Psoas muscle (tissue), 8 donors: ENCODE results near the gene ZBTB46. TPM values are rescaled to one million over a fixed set of nuclear protein-coding genes. Genes with fewer than 3 reads are reported as not detected.

Source experiments
- ATAC-seq, 4 donors: fragments of 200-7000 bp; cut with Tn5 transposase; one replicate each; pipeline ENCODE4 v1.9.1; 2020; ENCODE audit warnings: moderate library complexity in 3 of 4, mild to moderate bottlenecking in 2 of 4
- DNase-seq, 2 donors: peaks; one replicate each; pipeline ENCODE4 v3.0.0-alpha.2; 2020
- H3K27ac ChIP-seq: fragments of 200-600 bp; one replicate; pipeline ENCODE4 v1.8.0; 2022
- H3K27me3 ChIP-seq, 3 donors: fragments of 200-600 bp in 1 of 3; one replicate each; pipeline versions ENCODE4 v1.6.1 to v1.8.0; 2013 to 2022; ENCODE audit warnings: low read length in 2 of 3, mild to moderate bottlenecking in 2 of 3, moderate library complexity in 1 of 3; ENCODE audit not compliant: insufficient read depth in 3 of 3
- H3K36me3 ChIP-seq, 2 donors: fragments of 200-600 bp in 1 of 2; one replicate each; pipeline versions ENCODE4 v1.6.1 to v1.8.0; 2013 to 2022; ENCODE audit warnings: low read depth in 1 of 2, mild to moderate bottlenecking in 1 of 2, moderate library complexity in 1 of 2; ENCODE audit not compliant: insufficient read depth in 1 of 2
- H3K4me1 ChIP-seq: fragments of 200-600 bp; one replicate; pipeline ENCODE4 v1.8.0; 2022
- H3K4me3 ChIP-seq: fragments of 200-600 bp; one replicate; pipeline ENCODE4 v1.8.0; 2022; ENCODE audit warnings: mild to moderate bottlenecking
- H3K9me3 ChIP-seq: fragments of 200-600 bp; one replicate; pipeline ENCODE4 v1.8.0; 2022
- WGBS, 3 donors: extraction: QIAGEN DNeasy Blood & Tissue Kit; methylation state at CpG; one replicate each; pipeline versions ENCODE4 v1.1.6 to v1.1.7; 2013; 5-methylcytosine and 5-hydroxymethylcytosine counted together
- intact Hi-C, 2 donors: fragments of 100-400 bp; cut with DNase I; formaldehyde crosslinking; loops; one replicate each; pipeline versions ENCODE4 v1.11.0 to v1.14.2; 2022
- polyA plus RNA-seq, 3 donors: library from polyadenylated mRNA; stranded (reverse); fragments of 200-250 nt; gene quantifications; one replicate each; pipeline ENCODE4 v1.2.3, GENCODE V29; 2013
- total RNA-seq, 4 donors: library from RNA; stranded (reverse); fragmentation: NEBNext Ultra II Directional in 2 of 4; extraction: Animal tissue kit (Norgen Biotek cat#: 25700) in 2 of 4; gene quantifications; one replicate each; pipeline versions ENCODE4 v1.2.1 to v1.2.4, GENCODE V29; 2021 to 2023
- TF ChIP-seq, protein P1 (sequence below): fragments of 200-600 bp; IDR thresholded peaks from one replicate; pipeline ENCODE4 v1.8.0; 2022; ENCODE audit warnings: antibody characterized with exemption
- donor health status: healthy with polysubstance abuse.
- donor health status: DM: no; HTN: no; CAD: no; lungs with moderate emphysema.
- donor health status: Bipolar disorder and iron deficiency.
- donor health status: healthy.
- donor health status: DM: yes; HTN: yes; CAD: no.
- donor health status: DM: no; HTN: no; CAD: no.
- donor health status: DM: no; HTN: no; CAD: no.
- donor health status: DM: yes; HTN: yes; CAD: no.

ZBTB46 gene
- total and polyA plus RNA-seq, 7 donors = 1.3 to 6.4 (median 4.5) TPM

DNA sequence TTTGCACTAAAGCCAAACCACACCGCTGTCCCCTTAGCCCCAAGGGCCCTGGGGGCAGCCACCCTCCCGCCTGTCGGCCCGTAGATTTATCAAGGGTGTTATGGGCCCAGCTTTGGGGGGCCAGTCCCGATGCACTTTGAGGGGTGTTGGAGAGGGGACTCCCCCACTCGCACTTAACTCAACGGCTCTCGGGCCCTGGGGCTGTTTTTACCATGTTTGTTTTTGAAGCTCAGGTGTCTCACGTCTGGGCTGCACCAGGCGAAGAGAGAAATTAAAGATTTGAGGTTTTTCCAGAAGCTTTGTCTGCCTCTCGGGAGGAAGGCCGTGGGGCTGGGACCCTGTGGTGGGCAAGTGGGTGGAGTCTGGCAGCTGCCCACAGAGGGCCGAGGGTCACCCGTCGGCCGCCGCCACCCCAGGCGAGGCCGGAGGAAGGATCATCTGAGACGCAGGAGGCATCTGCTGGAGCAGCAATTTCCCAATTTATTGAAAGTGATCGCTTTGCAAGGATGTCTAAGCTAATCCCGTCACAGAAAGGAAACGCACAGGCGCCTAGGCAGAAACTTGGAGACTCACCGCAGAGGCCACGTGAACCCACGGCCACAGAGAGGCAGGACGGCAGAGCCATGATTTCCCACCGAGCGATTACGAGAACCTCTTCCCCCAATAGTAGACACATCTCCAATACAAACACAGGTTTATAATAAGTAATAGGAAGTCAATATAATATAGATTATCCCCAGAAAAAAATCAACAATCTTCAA lies 87.7 kb downstream of the ZBTB46 start:
- H3K36me3 ChIP-seq = peaks cover 0 to 25% of the 10 kb centered on the region in 2 donors
- no peaks in the 10 kb centered on the region for H3K27me3 ChIP-seq
- peak overlapping the region; percentile 12 for H3K27ac ChIP-seq
- TF ChIP-seq, protein P1, sequence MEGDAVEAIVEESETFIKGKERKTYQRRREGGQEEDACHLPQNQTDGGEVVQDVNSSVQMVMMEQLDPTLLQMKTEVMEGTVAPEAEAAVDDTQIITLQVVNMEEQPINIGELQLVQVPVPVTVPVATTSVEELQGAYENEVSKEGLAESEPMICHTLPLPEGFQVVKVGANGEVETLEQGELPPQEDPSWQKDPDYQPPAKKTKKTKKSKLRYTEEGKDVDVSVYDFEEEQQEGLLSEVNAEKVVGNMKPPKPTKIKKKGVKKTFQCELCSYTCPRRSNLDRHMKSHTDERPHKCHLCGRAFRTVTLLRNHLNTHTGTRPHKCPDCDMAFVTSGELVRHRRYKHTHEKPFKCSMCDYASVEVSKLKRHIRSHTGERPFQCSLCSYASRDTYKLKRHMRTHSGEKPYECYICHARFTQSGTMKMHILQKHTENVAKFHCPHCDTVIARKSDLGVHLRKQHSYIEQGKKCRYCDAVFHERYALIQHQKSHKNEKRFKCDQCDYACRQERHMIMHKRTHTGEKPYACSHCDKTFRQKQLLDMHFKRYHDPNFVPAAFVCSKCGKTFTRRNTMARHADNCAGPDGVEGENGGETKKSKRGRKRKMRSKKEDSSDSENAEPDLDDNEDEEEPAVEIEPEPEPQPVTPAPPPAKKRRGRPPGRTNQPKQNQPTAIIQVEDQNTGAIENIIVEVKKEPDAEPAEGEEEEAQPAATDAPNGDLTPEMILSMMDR = no peak
- no peak overlapping the region for H3K4me3 ChIP-seq
- no peaks in the 10 kb centered on the region for H3K9me3 ChIP-seq
- intact Hi-C loops = no loop called here
- ATAC-seq = no peak
- H3K4me1 ChIP-seq = peaks cover 12% of the 10 kb centered on the region
- DNase-seq = peak in 1 of 2 donors; percentile 47
- WGBS, 3 donors = 78 to 86% (median 82%) methylated on average over 31 of the region's 31 CpGs

DNA sequence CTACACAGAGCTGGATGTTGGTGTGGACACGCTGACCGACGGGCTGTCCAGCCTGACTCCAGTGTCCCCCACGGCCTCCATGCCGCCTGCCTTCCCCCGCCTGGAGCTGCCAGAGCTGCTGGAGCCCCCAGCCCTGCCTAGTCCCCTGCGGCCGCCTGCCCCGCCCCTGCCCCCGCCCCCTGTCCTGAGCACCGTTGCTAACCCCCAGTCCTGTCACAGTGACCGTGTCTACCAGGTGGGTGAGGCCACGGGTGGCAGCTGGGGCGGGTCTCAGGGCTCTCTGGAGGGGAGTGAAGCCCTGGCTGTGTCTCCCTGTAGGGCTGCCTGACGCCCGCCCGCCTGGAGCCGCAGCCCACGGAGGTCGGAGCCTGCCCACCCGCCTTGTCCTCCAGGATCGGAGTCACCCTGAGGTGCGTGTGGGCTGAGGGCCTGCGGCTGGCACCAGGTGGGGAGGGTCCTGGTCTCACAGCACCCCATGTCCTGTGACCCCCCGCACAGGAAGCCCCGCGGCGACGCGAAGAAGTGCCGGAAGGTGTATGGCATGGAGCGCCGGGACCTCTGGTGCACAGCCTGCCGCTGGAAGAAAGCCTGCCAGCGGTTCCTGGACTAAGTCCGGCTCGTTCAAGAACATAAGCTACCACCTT lies 88.6 kb downstream of the ZBTB46 start:
- Histone ChIP-seq H3K4me3 (peak overlapping the region; percentile 71), H3K27me3 (no peaks in the 10 kb centered on the region), H3K4me1 (peaks cover 15% of the 10 kb centered on the region), H3K27ac (peak overlapping the region; percentile 84), H3K9me3 (no peaks in the 10 kb centered on the region), H3K36me3 (peaks cover 0 to 25% of the 10 kb centered on the region in 2 donors)
- 81 to 85% (median 82%) methylated on average over 30 to 37 of the region's 37 CpGs for WGBS, 3 donors
- ATAC-seq (no peak), DNase-seq (peak in 1 of 2 donors; percentile 57)
- intact Hi-C loops = no loop called here
- TF ChIP-seq, protein P1 = no peak

DNA sequence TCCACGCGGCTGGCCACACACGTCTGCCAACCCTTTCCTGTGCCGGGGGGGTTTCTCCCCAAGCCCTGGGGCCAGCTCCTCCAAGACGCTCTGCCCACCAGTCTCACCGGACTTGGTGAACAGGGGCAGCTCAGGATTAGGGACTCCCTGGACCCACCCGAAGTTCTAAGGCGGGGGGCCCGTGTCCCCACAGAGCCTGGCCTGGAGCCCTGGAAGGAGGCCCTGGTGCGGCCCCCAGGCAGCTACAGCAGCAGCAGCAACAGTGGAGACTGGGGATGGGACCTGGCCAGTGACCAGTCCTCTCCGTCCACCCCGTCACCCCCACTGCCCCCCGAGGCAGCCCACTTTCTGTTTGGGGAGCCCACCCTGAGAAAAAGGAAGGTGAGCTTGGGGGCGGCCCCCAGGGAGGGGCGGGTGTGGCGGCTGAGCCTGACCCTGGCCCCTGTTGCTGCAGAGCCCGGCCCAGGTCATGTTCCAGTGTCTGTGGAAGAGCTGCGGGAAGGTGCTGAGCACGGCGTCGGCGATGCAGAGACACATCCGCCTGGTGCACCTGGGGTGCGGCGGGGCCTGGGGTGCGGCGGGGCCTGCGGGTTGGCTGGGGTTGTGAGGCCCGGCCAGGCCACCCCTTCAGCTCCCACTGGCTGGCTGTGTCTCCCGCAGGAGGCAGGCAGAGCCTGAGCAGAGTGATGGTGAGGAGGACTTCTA lies 89.2 kb downstream of the ZBTB46 start:
- peaks cover 15% of the 10 kb centered on the region for H3K4me1 ChIP-seq
- peaks cover 0 to 25% of the 10 kb centered on the region in 2 donors for H3K36me3 ChIP-seq
- no peaks in the 10 kb centered on the region for H3K27me3 ChIP-seq
- no peaks in the 10 kb centered on the region for H3K9me3 ChIP-seq
- TF ChIP-seq, protein P1 = no peak
- H3K4me3 ChIP-seq = peak overlapping the region; percentile 71
- H3K27ac ChIP-seq = peak overlapping the region; percentile 84
- no peak for ATAC-seq
- 65 to 71% (median 70%) methylated on average over 26 to 30 of the region's 30 CpGs for WGBS, 3 donors
- intact Hi-C loops = no loop called here
- peak in 1 of 2 donors; percentile 63 for DNase-seq

DNA sequence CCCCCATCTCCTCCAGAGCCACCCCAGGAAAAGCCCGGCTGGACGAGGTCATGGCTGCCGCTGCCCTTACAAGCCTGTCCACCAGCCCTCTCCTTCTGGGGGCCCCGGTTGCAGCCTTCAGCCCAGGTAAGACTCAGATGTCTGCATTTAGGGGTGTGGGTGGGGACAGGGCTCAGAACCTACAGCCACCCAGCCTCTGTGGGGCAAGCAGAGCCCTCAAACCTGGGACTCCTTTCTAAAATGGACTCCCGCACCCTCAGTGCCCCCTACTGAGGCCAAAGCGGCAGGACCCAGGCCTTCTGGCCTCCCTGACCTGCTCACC lies 89.7 kb downstream of the ZBTB46 start:
- intact Hi-C loops = no loop called here
- H3K9me3 ChIP-seq = no peaks in the 10 kb centered on the region
- ATAC-seq (peak in 1 of 4 donors; percentile 0), DNase-seq (no peak)
- TF ChIP-seq, protein P1 = no peak
- H3K27me3 ChIP-seq = no peaks in the 10 kb centered on the region
- WGBS, 3 donors = 7 to 32% (median 16%) methylated on average over 5 to 6 of the region's 6 CpGs
- H3K4me3 ChIP-seq = peak overlapping the region; percentile 71
- H3K4me1 ChIP-seq = peaks cover 15% of the 10 kb centered on the region
- H3K36me3 ChIP-seq = peaks cover 0 to 23% of the 10 kb centered on the region in 2 donors
- peak overlapping the region; percentile 84 for H3K27ac ChIP-seq
